Measurements from ENCODE around the gene NOX1.
"Not testable (repeated sequence)": the region's sequence is repeated elsewhere in the genome, so short reads cannot be mapped to it uniquely, and the experiment has no call there.

The NOX1 gene

DNA sequence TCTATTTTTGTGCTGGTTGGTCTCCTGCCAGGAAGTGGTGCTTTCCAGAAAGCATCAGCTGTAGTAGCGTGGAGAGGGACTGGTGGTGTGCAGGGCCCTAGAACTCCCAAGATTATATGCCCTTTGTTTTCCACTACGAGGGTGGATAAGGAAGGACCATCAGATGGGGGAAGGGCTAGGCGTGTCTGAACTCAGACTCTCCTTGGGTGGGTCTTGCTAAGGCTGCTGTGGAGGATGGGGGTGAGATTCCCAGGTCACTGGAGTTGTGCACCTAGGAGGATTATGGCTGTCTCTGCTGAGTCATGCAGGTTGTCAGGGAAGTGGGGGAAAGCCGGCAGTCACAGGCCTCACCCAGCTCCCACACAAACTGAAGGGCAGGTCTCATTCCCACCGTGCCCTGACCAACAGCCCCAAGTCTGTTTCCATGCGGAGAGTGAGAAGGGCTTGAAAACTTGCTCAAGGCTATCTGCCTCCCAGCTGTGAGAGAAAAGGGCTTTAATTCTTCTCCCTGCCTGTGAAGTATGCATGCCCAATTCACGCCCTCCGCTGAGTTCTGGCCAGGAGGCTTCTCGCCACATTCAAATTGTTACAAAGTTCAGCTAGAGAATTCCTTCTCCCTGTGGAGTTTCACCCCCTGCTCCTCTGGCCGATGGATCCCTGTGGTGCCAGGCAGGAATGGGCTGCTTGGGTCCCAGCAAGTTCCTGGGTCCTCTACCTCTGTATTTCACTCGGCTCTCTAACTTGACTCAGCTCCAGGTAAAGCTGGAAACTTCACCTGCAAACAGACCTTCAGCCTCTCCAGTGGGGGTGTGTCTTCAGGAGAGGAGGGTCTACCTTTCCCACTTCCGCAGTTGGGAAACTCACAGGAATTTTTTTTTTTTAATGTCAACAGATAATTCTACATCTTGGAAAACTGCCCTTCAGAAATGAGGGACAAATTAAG lies 61.7 kb downstream of the NOX1 start:
- Histone ChIP-seq H3K9me3 (ENCODE audit: insufficient read depth, low read depth, low read length) (no peaks in the 10 kb centered on the region), H3K4me3 (ENCODE audit: low read length) (no peak overlapping the region), H3K27ac (ENCODE audit: low read length) (no peak overlapping the region), H3K36me3 (ENCODE audit: insufficient read depth, low read depth, low read length) (no peaks in the 10 kb centered on the region), H3K27me3 (ENCODE audit: insufficient read depth, low read length) (peaks cover 11% of the 10 kb centered on the region; the same call in 1 of the 2 replicates), H3K4me1 (ENCODE audit: insufficient read depth, low read length) (no peaks in the 10 kb centered on the region; the same call in 1 of the 2 replicates), H3K9ac (ENCODE audit: low read depth, low read length) (no peak overlapping the region)

DNA sequence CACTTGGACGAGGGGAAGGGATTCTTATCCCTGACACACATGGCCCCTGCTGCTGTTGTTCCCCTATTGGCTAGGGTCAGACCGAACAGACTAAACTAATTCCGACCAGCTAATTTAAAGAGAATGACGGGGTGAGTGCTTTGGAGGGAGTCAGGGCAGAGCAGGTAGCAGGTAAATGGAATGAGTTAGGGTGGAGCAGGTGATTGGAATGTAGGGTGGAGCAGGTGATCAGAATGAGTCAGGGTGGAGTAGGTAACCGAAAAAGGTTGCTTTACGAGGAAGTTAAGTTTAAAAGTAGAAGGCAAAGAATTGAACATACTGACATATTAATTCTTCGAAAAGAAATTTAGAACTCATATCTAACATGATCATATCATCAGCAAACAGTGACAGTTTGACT lies 65.9 kb downstream of the NOX1 start:
- H3K27ac ChIP-seq (ENCODE audit: low read length); H3K4me1 ChIP-seq (ENCODE audit: insufficient read depth, low read length); H3K9ac ChIP-seq (ENCODE audit: low read depth, low read length); H3K27me3 ChIP-seq (ENCODE audit: insufficient read depth, low read length); H3K36me3 ChIP-seq (ENCODE audit: insufficient read depth, low read depth, low read length); H3K9me3 ChIP-seq (ENCODE audit: insufficient read depth, low read depth, low read length); H3K4me3 ChIP-seq (ENCODE audit: low read length): not testable (repeated sequence)

GRCh38 chrX:100804780-100805179 lies 69.4 kb downstream of the NOX1 start:
- Histone ChIP-seq H3K27me3 (ENCODE audit: insufficient read depth, low read length) (no peaks in the 10 kb centered on the region), H3K4me3 (ENCODE audit: low read length) (no peak overlapping the region), H3K36me3 (ENCODE audit: insufficient read depth, low read depth, low read length) (no peaks in the 10 kb centered on the region), H3K4me1 (ENCODE audit: insufficient read depth, low read length) (no peaks in the 10 kb centered on the region), H3K9ac (ENCODE audit: low read depth, low read length) (no peak overlapping the region), H3K9me3 (ENCODE audit: insufficient read depth, low read depth, low read length) (no peaks in the 10 kb centered on the region), H3K27ac (ENCODE audit: low read length) (no peak overlapping the region)

DNA sequence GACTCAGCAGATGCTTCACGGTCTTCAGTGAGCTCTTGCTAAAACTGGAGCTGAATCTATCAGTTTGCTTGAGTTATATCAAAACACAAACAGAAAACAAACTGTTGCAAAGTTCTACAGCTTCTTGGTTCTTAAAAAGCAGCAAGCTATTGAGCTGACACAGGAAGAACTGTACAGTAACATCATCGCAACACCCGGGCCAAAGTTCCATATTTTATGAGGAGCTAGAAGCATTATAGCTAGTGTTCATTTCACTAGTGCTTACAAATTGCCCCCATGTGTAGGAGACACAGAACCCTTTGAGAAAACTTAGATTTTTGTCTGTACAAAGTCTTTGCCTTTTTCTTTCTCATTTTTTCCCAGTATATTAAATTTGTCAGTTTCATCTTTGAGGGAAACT lies 71.3 kb downstream of the NOX1 start:
- Histone ChIP-seq H3K4me3 (ENCODE audit: low read length) (no peak overlapping the region), H3K36me3 (ENCODE audit: insufficient read depth, low read depth, low read length) (no peaks in the 10 kb centered on the region), H3K9ac (ENCODE audit: low read depth, low read length) (no peak overlapping the region), H3K9me3 (ENCODE audit: insufficient read depth, low read depth, low read length) (no peaks in the 10 kb centered on the region), H3K27me3 (ENCODE audit: insufficient read depth, low read length) (no peaks in the 10 kb centered on the region), H3K27ac (ENCODE audit: low read length) (no peak overlapping the region), H3K4me1 (ENCODE audit: insufficient read depth, low read length) (no peaks in the 10 kb centered on the region)

- Histone ChIP-seq H3K4me3 (ENCODE audit: low read length) (no peak overlapping the region), H3K9me3 (ENCODE audit: insufficient read depth, low read depth, low read length) (no peaks in the 10 kb centered on the region), H3K9ac (ENCODE audit: low read depth, low read length) (no peak overlapping the region), H3K27ac (ENCODE audit: low read length) (no peak overlapping the region), H3K4me1 (ENCODE audit: insufficient read depth, low read length) (no peaks in the 10 kb centered on the region), H3K27me3 (ENCODE audit: insufficient read depth, low read length) (no peaks in the 10 kb centered on the region), H3K36me3 (ENCODE audit: insufficient read depth, low read depth, low read length) (no peaks in the 10 kb centered on the region)
Measured at GRCh38 chrX:100798484-100799214, 75.5 kb downstream of the NOX1 start.

DNA sequence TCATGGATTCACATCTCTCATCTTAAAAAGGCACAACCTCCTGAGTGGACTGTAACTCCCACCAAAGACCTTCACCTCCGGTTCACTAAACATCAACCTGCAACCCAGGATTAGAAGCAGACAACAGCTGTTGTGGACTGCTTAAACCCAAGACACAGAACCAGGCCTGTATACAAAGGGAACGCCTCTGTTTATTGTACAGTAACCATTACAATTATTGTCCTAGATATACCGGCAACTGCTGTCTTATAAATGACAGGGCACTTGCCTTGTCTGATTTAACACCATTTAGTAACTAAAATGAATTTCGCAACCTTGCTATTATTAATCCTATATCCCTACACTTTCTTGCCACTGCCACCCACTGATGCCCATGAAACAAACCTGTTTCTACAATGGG lies 76.8 kb downstream of the NOX1 start:
- H3K4me3 ChIP-seq (ENCODE audit: low read length) = no peak overlapping the region
- H3K9me3 ChIP-seq (ENCODE audit: insufficient read depth, low read depth, low read length) = no peaks in the 10 kb centered on the region
- H3K4me1 ChIP-seq (ENCODE audit: insufficient read depth, low read length) = no peaks in the 10 kb centered on the region
- H3K27ac ChIP-seq (ENCODE audit: low read length) = no peak overlapping the region
- no peaks in the 10 kb centered on the region for H3K27me3 ChIP-seq (ENCODE audit: insufficient read depth, low read length)
- H3K9ac ChIP-seq (ENCODE audit: low read depth, low read length) = no peak overlapping the region
- no peaks in the 10 kb centered on the region for H3K36me3 ChIP-seq (ENCODE audit: insufficient read depth, low read depth, low read length)

DNA sequence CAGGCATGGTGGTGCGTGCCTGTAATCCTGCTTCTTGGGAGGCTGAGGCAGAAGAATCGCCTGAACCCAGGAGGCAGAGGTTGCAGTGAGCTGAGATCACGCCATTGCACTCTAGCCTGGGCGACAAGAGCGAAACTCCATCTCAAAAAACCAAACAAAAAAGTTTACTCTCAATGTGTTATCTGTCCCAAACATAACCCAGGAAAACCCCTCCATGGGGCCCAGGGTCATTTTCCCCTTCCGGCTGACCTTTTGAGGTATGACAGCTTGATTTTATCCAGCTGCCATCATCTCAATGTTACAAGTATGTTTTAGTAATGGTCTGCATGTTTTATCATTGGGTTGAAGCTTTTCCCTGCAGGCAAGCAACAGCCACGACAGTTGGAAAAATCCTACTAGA lies 77.8 kb downstream of the NOX1 start:
- not testable (repeated sequence) for H3K4me1 ChIP-seq (ENCODE audit: insufficient read depth, low read length); H3K4me3 ChIP-seq (ENCODE audit: low read length); H3K9ac ChIP-seq (ENCODE audit: low read depth, low read length); H3K27me3 ChIP-seq (ENCODE audit: insufficient read depth, low read length); H3K27ac ChIP-seq (ENCODE audit: low read length); H3K36me3 ChIP-seq (ENCODE audit: insufficient read depth, low read depth, low read length); H3K9me3 ChIP-seq (ENCODE audit: insufficient read depth, low read depth, low read length)
